SK-N-SH (cell line): Measurements from ENCODE around the gene FADS3.

Experiments
- CHD2 ChIP-seq: fragments of 150-350 bp; IDR thresholded peaks from 2 replicates; pipeline ENCODE4 v1.6.1; 2018; ENCODE audit warnings: low read length; ENCODE audit not compliant: partially characterized antibody
- EP300 ChIP-seq, 2 experiments: IDR thresholded peaks; 2 replicates each; pipeline versions ENCODE4 v1.4.0 to v1.6.1; 2012; ENCODE audit warnings: borderline replicate concordance in 1 of 2, low read depth in 1 of 2, low read length in 1 of 2
- FOSL2 ChIP-seq: IDR thresholded peaks from 2 replicates; pipeline ENCODE4 v1.4.0; 2012; ENCODE audit warnings: low read depth, mild to moderate bottlenecking, moderate library complexity, borderline replicate concordance
- MXI1 ChIP-seq: IDR thresholded peaks from 2 replicates; pipeline ENCODE4 v1.6.1; 2012; ENCODE audit warnings: mild to moderate bottlenecking, low read depth, low read length, improper control_type of control experiment
- POLR2AphosphoS5 ChIP-seq: IDR thresholded peaks from 2 replicates; pipeline ENCODE4 v1.6.1; 2012; ENCODE audit warnings: low read depth, low read length
- RFX5 ChIP-seq: IDR thresholded peaks from 2 replicates; pipeline ENCODE4 v1.6.1; 2012; ENCODE audit warnings: mild to moderate bottlenecking, improper control_type of control experiment, low read length
- SIN3A ChIP-seq: IDR thresholded peaks from 2 replicates; pipeline ENCODE4 v1.6.1; 2012; ENCODE audit warnings: low read depth, mild to moderate bottlenecking, low read length, moderate library complexity, borderline replicate concordance
- SMC3 ChIP-seq: IDR thresholded peaks from 2 replicates; pipeline ENCODE4 v1.6.1; 2012; ENCODE audit warnings: low read depth, low read length, improper control_type of control experiment
- TAF1 ChIP-seq: IDR thresholded peaks from 2 replicates; pipeline ENCODE4 v1.6.1; 2012; ENCODE audit warnings: low read depth, mild to moderate bottlenecking, low read length, moderate library complexity, borderline replicate concordance
- TF ChIP-seq, protein P1 (sequence below): fragments of 200-600 bp; sonication (generic); IDR thresholded peaks from 2 replicates; pipeline ENCODE4 v1.6.1; 2017; ENCODE audit warnings: antibody characterized with exemption, mild to moderate bottlenecking, moderate library complexity

DNA sequence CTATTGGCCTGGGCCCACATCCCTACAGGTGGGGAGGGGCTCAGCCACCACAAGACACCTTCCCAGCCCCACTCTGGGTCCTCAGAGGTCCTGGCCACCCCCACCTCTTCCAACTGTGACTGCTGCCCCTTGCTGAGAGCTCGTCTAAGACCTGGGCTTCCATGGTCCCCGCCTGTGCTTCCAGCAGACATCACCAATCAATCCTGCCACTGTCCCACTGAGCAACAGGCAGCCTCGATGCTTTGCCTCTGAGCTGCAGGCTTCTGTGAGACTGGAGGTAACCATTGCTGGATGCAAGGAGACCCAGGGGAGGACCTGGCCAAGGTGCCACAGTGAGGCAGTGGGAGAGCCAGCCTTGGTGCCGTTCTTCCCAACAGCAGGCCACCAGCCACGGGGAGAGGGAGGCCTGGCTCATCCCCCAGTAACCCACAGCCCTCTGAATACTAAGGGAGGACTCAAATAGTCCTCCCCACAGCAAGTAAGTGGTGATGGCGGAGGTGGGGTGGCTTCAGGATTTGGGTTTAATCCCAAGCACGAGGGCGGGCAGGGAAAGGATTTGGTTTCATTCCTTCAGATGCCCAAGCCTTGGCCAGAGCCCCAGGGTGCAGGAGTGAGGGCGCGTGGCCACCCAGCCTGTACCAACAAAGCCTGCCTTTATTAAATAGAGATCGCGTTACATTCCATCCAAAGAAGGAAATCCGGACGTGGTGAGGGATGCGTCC is 5.5 kb upstream of the FADS3 start:
- TF ChIP-seq MXI1 (no peak), CHD2 (no peak), RFX5 (no peak), TAF1 (no peak), POLR2AphosphoS5 (no peak), EP300 (IDR thresholded peaks at IDR 0.05; ENCODE audit: borderline replicate concordance in 1 of 2, low read depth in 1 of 2, low read length in 1 of 2) (no peak), SMC3 (no peak), SIN3A (no peak), FOSL2 (no peak)
- TF ChIP-seq, protein P1, sequence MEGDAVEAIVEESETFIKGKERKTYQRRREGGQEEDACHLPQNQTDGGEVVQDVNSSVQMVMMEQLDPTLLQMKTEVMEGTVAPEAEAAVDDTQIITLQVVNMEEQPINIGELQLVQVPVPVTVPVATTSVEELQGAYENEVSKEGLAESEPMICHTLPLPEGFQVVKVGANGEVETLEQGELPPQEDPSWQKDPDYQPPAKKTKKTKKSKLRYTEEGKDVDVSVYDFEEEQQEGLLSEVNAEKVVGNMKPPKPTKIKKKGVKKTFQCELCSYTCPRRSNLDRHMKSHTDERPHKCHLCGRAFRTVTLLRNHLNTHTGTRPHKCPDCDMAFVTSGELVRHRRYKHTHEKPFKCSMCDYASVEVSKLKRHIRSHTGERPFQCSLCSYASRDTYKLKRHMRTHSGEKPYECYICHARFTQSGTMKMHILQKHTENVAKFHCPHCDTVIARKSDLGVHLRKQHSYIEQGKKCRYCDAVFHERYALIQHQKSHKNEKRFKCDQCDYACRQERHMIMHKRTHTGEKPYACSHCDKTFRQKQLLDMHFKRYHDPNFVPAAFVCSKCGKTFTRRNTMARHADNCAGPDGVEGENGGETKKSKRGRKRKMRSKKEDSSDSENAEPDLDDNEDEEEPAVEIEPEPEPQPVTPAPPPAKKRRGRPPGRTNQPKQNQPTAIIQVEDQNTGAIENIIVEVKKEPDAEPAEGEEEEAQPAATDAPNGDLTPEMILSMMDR: no peak
